GM18511 (cell line): Measurements from ENCODE around the gene PRPF6.

ENCODE experiments used
- ATAC-seq: cut with Tn5 transposase; IDR thresholded peaks from one replicate; pipeline ENCODE4 v1.9.1; 2021; ENCODE audit warnings: mild to moderate bottlenecking, moderate library complexity; ENCODE audit not compliant: unreplicated experiment

The PRPF6 gene

DNA sequence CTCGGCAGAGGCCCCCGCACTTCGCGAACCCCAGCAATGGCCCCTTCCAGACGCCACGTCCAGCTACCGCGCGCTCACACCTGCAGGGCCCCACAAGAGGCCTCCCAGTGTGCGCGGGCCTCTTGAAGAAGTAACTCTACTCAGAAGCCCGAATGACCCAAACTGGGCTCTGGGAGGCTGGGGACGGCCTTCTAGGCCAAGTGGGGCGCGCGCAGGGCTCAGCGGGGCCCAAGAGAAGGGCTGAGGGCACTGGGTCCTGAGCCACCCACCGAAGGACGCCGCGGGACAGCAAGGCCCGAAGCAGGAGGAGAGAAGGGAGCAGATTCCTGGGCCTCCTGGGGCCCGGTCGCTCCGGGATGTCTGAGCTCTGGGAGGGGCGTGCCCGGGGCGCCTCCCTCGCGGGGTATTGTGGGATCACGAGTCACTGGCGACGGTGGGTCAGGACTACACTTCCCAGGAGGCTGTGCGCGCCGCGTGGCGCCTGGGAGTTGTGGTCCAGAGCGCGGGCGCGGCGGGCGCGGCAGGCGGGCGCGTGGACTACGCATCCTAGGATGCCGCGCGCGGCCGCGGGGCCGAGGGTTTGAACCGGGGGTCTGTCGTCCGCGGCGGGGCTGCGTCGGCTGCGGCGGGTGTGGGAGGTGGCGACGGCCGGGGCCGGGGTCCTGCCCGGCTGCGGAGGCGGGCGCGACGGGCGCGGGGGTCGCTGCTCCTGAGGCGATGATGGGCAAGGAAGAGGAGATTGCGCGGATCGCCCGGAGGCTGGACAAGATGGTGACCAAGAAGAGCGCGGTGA lies 81.9 kb downstream of the PRPF6 start, which contains the start of gene TCEA2:
Gene TCEA2 (plus strand): TSS at position 603 of the 793 bp plus-strand sequence. CDS start 115 bp downstream, at position 718.
- ATAC-seq: peak; percentile 76

DNA sequence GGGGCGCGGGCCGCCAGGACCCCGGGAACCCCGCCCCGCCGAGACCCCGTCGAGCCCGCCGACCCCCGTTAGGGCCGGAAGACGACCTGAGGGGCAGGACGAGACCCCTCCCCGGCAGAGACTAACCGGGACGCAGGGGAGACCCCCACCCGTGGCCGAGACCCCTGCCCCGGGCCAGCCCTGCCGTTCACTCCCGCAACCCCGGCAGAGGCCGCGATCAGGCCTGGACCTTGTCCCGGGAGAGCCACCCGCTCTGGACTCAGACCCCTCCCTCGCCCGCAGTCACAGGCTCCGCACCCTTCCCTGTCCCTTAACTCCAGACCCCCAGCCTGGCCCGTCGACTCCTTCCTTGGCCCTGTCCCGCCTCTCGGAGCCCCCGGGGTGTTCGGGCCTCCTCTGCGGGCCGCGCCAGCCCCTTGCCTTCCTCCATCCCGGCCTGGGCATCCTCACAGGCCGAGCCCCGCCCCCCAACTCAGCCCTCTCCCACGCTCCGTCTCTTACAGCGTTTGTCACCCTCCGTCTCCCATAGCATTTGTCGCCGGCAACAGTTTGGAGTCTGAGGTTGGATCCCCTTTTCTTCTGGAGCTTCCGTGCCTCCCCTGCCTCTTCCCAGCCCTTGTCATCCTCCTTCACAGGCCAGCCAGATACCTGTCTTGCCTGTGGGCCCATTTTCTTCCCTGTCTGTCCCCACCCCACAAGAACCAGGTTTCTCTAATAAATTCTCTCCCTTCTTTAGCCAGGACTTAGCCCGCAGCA lies 82.6 kb downstream of the PRPF6 start:
- ATAC-seq: no peak

DNA sequence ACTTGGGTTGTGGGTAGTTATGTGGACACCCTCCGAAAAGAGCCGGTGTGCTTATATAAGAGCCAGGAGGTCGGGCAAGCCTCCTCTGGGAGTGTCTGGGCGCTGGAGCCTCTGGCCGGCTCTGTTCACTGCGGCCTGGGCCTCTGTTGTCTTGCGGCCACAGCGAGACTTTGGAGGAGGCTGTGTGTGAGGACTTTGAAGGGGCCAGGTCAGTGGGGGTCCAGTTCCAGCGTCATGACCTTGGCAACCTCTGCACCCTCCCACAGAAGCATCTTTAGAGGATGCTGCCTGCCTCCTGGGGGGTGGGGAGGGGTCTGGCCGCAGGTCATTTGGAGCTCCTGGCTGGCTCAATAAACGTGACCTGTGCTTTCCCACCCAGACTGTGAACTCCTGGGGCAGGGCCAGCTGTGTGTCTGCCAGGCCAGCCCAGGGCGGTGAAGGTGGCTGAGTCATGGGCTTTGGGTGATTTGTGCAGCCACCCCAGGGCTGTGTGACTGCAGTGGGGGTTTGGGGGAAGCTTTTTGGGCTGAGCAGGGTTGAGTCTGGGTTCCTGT lies 83.3 kb downstream of the PRPF6 start:
- no peak for ATAC-seq

DNA sequence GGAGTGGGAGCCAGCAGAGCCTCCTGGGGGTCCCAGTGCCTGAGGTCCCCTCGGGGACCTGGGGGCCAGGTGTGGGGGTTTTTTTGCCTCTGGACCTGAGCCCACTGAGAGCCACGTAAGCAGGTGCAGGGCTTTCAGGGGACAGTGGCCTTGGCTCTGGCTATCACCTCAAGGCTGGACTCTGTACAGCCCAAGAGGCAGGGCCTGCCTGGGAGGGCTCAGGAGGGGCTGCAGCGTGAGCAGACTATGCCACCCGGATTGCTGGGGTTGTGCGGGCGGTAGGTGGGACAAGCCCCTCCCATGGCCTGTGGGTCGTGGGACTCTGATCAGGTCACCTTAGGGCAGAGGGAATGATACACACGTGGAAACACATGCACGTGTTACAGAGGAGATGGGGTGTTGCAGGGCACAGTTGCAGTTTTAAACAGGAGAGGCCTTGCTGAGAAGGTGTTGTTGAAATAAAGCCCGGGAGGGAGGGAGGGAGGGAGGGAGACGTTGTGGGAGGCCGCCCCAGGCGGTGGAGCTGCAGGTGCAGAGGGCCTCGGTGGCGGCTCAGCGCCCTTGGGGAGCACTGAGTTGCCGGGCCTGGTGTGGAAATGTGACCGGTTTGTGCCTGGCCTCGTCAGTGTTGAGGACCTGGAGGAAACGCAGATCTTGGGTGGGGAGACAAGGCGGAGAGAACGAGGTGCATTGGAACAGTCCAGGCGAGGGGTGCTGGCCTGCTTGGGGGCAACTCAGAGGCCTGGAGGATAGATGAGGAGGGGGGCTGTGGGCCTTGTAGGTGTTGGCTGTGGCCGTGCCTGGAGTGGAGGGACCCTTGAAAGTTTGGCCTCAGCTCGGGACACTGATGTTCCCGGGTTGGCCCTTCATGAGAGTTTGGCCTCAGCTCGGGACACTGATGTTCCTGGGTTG lies 84.4 kb downstream of the PRPF6 start:
- no peak for ATAC-seq

DNA sequence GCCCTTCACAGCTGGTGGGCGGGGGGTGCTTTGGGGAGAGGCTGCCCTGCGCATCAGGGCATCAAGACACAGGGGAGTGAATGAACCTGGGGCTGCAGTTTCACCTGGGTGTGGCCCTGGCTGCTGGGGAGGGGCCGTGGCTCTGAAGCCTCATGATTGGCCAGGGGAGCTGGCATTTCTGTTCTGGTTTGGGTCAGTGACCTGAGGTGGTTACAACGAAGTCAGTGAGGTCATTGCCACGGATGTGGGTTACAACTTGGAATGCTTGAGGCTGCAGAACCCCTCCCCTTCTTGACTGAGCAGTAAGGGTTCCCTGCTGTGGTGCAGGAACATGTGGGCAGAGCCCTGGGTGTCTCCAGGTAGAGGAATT lies 85.0 kb downstream of the PRPF6 start:
- peak; percentile 59 for ATAC-seq

DNA sequence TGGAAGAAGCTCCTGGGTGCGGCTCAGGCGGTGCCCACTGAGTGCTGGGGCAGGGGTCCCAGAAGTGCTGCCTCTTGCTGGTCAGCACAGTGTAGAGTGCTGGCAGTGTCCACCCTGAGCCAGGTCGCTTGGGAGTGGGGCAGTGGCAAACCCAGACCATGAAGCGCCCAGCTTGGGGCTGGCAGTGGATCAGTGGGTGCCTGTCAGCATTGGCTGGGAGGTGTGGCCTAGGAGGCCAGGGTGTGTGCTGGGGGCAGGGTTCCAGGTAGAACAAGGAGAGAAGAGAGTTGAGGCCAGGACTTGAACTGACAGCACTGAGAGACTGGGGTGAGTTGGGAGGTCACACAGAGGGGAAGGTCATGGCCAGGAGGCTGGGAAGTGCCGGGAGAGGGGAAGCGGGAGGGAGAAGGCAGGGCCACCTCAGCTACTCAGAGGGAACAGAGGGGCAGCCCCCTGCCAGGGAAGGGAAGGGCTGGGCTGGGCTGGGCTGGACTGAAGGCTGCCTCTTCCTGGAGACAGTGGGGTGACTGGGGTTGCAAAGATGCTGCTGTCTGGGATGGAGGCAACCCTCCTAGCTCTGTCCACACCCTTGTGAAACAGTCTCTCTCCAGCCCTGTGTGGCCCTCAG lies 86.2 kb downstream of the PRPF6 start:
- ATAC-seq: no peak

DNA sequence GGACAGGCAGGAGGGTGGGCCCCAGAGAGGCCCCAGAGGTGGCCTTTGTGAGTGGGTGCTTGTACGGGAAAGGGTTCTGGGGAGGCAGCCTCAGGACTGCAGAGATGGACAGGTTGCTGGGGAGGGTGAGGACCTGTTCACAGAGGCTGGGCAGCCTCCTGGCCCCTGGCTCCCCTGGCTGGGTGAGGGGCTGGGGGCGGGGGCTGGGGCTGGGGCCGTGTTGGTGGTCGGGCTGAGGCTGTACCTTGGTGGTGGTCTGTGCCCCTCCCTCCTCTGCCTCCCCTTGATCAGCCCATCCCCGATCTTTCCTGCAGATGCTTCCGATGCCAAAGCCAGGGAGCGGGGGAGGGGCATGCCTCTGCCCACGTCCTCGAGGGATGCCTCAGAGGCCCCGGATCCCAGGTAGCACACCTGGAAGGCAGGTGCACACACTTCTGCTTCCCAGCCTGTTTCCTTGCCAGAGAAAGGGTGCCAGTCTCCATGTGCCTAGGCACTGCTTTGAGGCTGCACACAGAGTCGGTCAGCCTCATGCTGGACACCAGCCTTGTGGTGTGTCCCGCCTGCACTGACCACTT lies 86.9 kb downstream of the PRPF6 start:
- ATAC-seq: no peak

DNA sequence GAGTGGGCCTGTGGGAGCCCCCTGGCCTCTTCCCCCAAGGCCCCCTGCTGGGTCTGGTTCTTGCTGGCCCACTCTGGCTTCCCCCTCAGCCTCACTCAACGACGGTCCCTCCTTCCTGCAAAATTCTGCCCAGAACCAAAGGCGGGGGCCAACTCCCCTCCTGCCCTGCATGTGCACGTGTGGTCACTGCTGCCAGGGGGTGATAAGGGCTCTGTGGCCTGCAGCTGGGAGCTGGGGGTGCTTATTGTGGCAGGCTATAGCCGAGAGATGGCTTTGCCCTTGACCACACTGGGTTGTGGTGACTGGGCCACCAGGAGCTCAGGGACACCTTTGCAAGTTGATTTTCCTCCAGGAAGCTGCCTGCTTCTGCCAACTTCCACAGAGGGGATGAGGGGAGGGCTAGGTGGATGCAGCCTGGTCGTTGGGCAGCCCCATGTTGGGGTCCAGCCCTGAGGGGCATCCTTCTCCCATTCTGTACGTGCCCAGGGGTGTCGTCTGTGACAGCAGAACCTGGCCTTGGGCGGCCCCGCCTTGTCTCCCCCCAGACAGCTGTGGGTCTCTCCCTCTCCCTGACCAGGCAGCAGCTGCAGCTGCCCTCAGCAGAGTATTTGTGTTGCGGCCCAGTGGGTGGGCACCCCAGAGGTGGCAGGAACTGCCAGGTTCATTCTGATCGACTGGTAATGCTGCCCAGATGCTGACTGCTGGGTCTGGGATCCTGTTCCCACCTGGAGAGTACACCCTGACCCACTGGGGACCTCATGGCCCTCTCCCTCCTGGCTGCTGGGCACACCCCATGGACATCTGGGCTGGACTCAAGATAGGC lies 87.7 kb downstream of the PRPF6 start:
- ATAC-seq: no peak

DNA sequence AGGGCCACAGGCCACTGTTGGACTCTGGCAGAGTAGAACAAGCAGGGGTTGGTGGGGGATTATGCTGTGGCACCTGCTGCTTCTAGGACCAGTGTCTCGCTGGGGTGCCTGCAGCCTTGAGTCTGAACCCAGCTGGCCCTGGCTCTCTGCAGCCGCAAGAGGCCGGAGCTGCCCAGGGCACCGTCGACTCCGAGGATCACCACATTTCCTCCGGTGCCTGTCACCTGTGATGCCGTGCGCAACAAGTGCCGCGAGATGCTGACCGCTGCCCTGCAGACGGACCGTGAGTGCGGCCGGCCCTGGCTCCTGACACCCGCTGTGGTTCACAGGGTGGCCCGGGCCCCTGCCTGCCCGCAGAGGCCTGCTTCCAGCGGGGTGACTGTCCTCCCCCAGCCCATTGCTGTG lies 88.3 kb downstream of the PRPF6 start:
- ATAC-seq: no peak

DNA sequence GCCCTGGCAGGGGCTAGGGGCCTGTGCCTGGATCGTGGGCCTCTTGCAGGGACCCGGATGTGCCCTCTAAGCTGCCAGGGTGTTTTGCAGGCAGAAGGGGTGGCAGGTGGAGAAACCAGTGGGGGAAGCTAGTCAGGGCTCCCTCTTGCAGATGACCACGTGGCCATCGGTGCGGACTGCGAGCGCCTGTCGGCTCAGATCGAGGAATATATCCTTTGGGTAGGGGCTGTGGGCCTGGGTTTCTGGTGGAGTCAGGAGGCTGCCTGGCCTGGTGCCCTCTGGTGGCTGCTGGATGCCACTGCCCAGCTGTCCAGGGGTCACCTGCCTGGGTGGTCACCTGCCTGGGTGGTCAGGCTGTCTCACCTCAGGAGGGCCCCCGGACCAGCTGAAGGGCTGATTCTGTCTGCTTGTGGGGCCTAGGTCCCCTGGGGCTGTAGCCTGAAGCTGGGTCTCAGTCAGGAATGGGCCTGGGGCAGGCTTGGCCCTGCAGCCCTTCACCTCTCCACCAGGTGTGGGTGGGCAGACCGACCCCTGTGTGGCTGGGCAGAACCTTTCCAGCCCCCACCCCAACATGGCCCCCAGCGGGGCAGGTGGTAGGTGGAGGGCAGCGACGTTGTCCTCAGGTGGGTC lies 88.8 kb downstream of the PRPF6 start:
- no peak for ATAC-seq

DNA sequence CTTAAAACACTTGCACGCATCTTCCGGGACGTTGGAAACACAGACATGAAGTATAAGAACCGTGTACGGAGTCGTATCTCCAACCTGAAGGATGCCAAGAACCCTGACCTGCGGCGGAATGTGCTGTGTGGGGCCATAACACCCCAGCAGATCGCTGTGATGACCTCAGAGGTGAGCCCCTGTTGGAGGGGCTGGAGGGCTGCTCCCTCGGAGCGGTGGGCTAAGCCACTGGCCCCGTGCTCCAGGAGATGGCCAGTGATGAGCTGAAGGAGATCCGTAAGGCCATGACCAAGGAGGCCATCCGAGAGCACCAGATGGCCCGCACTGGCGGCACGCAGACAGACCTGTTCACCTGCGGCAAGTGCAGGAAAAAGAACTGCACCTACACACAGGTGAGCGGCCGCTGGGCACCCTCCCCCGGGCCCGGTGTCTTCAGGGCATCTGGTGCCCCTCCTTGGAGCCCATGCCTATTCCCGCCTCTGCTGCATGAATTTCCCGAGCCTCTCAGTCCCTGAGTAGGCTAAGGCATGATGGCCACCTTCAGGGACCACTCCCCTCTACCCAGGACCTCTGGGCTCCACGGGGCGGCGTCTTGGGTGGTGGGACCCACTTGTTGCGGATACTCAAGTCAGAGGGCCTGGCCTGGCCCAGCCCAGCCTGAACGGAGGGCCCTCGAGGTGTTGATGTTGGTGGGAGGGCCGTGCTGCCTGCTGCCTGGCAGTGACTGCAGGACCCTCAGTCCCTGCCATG lies 89.5 kb downstream of the PRPF6 start:
- ATAC-seq: no peak

DNA sequence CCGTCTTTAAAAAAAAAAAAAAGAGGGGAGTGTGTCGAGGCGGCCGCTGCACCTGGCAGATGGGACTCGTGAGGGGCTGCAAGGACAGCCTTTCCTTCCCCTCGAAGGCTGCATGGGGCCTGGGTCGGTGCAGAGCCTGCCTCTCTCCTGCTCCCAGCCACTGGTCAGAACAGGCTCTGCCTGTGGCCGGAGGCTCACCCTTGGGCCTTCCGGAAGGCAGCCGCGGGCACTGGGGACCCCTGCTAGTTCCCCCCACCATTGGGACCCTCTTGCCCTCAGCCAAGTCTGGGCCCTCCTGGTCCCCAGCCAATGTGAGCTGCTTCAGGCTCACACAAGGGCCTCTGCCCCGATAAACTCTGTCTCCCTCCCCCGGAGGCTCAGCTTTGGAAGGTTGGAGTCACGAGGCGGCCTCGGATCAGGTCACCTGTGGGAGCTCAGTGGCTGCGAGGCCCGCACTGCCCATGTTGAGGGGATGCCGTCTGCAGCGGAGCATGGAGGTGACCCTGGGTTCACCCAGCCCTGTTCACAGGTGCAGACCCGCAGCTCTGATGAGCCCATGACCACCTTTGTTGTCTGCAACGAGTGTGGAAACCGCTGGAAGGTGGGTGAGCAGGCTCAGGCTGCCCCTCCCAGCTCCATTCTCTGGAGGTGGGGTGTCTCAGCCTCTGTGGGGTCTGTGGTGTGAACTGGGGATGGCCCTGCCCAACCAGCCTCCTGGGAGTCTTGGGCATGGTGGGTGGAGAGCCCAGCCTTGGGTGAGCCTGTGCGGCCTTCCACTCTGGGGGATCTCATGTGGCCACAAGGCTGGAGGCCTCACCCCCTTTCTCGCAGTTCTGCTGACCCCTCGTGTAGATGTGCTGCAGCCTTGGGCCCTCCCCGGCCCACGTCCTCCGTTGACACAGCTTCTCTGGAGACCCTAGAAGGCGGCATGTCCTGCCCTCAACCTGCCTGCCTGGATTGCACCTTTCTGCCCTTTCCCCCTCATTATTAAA lies 90.7 kb downstream of the PRPF6 start:
- no peak for ATAC-seq

DNA sequence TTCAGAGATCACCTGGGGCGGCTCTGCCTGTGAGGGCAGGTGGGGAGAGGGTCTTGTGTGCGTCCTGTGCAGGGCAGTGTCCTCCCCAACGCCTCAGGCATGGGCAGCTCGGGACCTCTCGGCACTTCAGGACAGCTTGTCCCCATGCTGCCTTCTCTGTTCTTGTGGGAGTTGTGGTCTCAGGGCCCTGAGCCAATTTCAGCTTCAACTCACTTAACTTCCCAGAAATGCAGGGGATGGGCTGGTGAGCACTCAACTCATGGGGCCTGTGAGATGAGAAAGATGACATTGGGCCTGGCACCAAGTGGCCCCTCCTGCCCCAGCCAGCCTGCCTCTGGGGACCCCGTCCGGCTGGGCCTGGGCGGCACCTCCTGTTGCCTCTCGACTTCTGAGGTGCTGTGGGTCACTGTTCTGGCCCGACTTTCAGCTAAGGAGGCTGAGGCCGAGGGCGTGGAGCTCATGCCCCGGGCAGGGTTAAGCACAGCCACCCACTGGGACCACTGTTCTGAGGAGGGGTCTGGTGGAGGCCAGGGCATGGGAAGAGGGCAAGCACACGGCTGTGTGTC lies 91.6 kb downstream of the PRPF6 start:
- no peak for ATAC-seq

DNA sequence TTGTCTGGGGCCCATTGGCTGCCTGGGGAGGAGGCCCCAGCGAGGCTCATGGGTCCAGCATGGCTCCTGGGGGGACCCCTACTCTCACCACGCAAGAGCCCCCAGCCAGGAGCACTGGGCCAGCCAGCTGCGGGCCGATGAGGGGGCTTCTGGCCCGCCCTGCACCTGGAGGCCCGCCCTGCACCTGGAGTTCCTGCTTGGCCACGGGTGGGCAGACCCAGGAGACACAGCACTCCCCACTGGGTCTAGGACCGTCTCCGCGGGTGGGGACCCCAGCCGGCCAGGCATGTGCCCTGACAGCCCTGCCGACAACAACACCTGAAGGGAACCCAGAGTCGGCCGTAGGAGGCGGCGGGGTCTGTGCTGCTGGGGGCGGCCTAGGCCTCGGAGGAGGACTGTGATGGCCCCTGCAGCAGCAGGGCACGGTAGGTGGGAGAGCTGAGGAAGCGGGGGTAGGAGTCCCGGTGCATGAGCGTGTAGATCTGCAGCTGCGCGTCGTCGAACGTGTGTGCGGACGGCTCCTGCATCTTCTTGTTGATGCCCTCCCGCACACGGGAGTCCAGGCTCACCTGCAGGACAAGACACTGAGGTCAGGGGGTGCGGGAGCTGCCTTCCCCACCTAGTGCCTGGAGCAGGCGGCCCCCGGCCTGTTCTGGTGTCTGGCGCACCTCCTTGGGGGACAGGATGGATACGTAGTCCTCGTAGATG lies 92.7 kb downstream of the PRPF6 start:
- no peak for ATAC-seq

DNA sequence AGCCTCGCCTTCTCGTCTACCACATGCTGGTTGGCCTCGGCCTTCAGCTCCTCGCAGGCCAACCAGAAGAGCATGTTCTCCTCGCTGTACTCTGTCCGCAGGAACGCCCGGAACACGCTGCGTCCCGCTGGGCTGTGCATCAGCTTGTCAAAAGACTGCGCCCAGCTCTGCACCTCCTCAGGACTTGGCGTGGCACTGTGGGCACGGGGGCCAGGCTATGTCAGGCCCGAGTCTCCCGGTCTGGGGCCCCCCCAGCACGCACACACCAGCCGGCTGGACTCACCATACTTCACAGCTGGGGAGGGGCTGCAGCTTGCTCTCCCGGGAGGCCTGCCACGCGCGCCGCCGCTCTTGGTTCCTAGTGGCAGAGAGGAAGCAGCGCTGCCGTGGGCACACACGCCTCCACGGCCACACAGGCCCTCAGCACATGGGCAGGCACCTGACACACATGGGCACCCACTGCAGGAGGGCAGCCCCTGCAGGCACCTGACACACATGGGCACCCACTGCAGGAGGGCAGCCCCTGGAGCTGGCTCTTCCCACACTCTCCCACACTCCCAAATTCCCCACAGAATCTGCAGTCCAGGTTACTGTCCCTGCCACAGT lies 93.4 kb downstream of the PRPF6 start:
- no peak for ATAC-seq

DNA sequence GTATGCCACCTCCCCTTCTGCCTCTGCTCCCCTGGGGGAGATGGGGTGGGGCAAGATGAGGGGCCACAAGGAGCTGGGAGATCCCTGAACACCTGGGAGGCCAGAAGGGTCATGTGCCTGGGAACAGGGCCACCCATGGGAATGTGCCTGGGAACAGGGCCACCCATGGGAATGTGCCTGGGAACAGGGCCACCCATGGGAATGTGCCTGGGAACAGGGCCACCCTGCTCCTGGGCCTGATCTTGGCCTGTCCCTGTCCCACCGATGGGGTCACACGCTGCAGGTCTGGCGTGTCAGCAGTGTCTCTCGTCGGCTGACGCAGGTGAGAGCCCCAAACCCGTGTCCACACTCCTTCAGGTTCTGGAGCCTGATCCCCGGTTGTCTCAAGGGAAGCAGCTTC lies 94.0 kb downstream of the PRPF6 start:
- no peak for ATAC-seq
